Naive thymus-derived CD4-positive, alpha-beta T cell (primary cell): Measurements from ENCODE around the gene SLC1A7. TPM values are rescaled to one million over a fixed set of nuclear protein-coding genes. Genes with fewer than 3 reads are reported as not detected.
A peak's percentile ranks its signal among the peaks of the same experiment; 100 is the strongest.

Source experiments
- ATAC-seq: fragments of 150-1000 bp; cut with Tn5 transposase; 2 replicates; pipeline ENCODE4 v1.10.0; 2021; ENCODE audit warnings: mild to moderate bottlenecking, moderate library complexity
- CTCF ChIA-PET: fragments of 350-600 bp; sonication (Branson Sonifier 250); formaldehyde crosslinking; loops from one replicate; lab custom pipeline; 2021; ENCODE audit warnings: antibody characterized with exemption; lab: Charles Lee
- POLR2A ChIA-PET: fragments of 350-600 bp; sonication (Branson Sonifier 250); formaldehyde crosslinking; loops from one replicate; lab custom pipeline; 2021; ENCODE audit warnings: antibody characterized with exemption, inconsistent platforms; lab: Charles Lee
- DNase-seq, 9 donors: peaks; one replicate each; pipeline versions ENCODE4 v3.0.0 to v3.0.0-alpha.2; 2020 to 2022; ENCODE audit warnings: mixed read lengths in 1 of 9
- H3K27ac ChIP-seq: one replicate; pipeline ENCODE4 v1.7.0; 2013; ENCODE audit warnings: mild to moderate bottlenecking, low read depth, low read length, moderate library complexity
- H3K27me3 ChIP-seq, 2 donors: one replicate each; pipeline ENCODE4 v1.7.0; 2013; ENCODE audit warnings: low read length in 2 of 2, mild to moderate bottlenecking in 2 of 2, moderate library complexity in 2 of 2; ENCODE audit not compliant: control insufficient read depth in 2 of 2, insufficient read depth in 2 of 2
- H3K36me3 ChIP-seq, 3 experiments: 1 replicate in 2 of 3; 2 replicates in 1 of 3; pipeline ENCODE4 v1.7.0; 2013; ENCODE audit warnings: low read length in 3 of 3, mild to moderate bottlenecking in 3 of 3, moderate library complexity in 1 of 3; ENCODE audit not compliant: insufficient read depth in 3 of 3, control insufficient read depth in 2 of 3
- H3K4me1 ChIP-seq, 2 donors: one replicate each; pipeline ENCODE4 v1.7.0; 2013; ENCODE audit warnings: low read length in 2 of 2, mild to moderate bottlenecking in 2 of 2, moderate library complexity in 1 of 2; ENCODE audit not compliant: control insufficient read depth in 2 of 2, insufficient read depth in 2 of 2
- H3K4me3 ChIP-seq: 2 replicates; pipeline ENCODE4 v1.7.0; 2013; ENCODE audit warnings: mild to moderate bottlenecking, low read length
- H3K9me3 ChIP-seq, 3 experiments: 1 replicate in 2 of 3; 2 replicates in 1 of 3; pipeline ENCODE4 v1.7.0; 2013; ENCODE audit warnings: low read length in 3 of 3; ENCODE audit not compliant: control insufficient read depth in 2 of 3
- H3K27ac Mint-ChIP-seq, 9 donors: one replicate each; pipeline ENCODE4 v1.8.0; 2020 to 2022; ENCODE audit warnings: mixed read lengths in 9 of 9, mild to moderate bottlenecking in 8 of 9, moderate library complexity in 5 of 9, inconsistent platforms in 2 of 9
- H3K27me3 Mint-ChIP-seq, 5 donors: one replicate each; pipeline ENCODE4 v1.8.0; 2021 to 2022; ENCODE audit warnings: mixed read lengths in 5 of 5, mild to moderate bottlenecking in 1 of 5
- H3K36me3 Mint-ChIP-seq, 5 donors: one replicate each; pipeline ENCODE4 v1.8.0; 2020 to 2022; ENCODE audit warnings: mixed read lengths in 5 of 5, mild to moderate bottlenecking in 3 of 5, inconsistent platforms in 1 of 5
- H3K4me1 Mint-ChIP-seq, 7 donors: one replicate each; pipeline ENCODE4 v1.8.0; 2020 to 2022; ENCODE audit warnings: mixed read lengths in 7 of 7, mild to moderate bottlenecking in 3 of 7, inconsistent platforms in 1 of 7
- H3K4me3 Mint-ChIP-seq, 10 donors: one replicate each; pipeline ENCODE4 v1.8.0; 2020 to 2022; ENCODE audit warnings: mild to moderate bottlenecking in 10 of 10, mixed read lengths in 10 of 10, moderate library complexity in 6 of 10, inconsistent platforms in 2 of 10
- H3K9me3 Mint-ChIP-seq, 11 donors: one replicate each; pipeline ENCODE4 v1.8.0; 2020 to 2022; ENCODE audit warnings: mixed read lengths in 11 of 11, mild to moderate bottlenecking in 4 of 11, inconsistent platforms in 1 of 11, moderate library complexity in 1 of 11
- intact Hi-C, 2 donors: fragments of 100-400 bp; cut with micrococcal nuclease; formaldehyde crosslinking; loops; one replicate each; pipeline ENCODE4 v1.15.1; 2023
- polyA plus RNA-seq, 2 donors: library from polyadenylated mRNA; unstranded; fragments of 300-500 nt; fragmentation: Illumina TruSeq; gene quantifications; one replicate each; pipeline ENCODE4 v1.2.3, GENCODE V29; 2021
- total RNA-seq, 6 experiments: library from RNA in 5 of 6; stranded (reverse) in 5 of 6; gene quantifications; 1 replicate in 5 of 6; 2 replicates in 1 of 6; pipeline ENCODE4 v1.2.3 and lab custom pipeline; 2021 to 2026

The SLC1A7 gene
- total and polyA plus RNA-seq, 7 experiments from 2014 or later = 0.16 to 1.8 TPM; not detected in 5

GRCh38 chr1:53126495-53126894 lies 15.9 kb downstream of the SLC1A7 start:
- Histone ChIP-seq H3K4me3 (no peak overlapping the region), H3K27ac (no peak overlapping the region), H3K27me3 (no peaks in the 10 kb centered on the region), H3K36me3 (no peaks in the 10 kb centered on the region), H3K9me3 (no peaks in the 10 kb centered on the region), H3K4me1 (peaks cover 0 to 5% of the 10 kb centered on the region in 2 donors)
- CTCF ChIA-PET = no interaction called here
- POLR2A ChIA-PET = no interaction called here
- Mint-ChIP-seq H3K36me3 (no peaks in the 10 kb centered on the region), H3K27ac (no peak overlapping the region), H3K4me1 (peaks cover 0 to 7% (median 0%) of the 10 kb centered on the region in 7 donors), H3K27me3 (peaks cover 0 to under 1% (median 0%) of the 10 kb centered on the region in 5 donors), H3K4me3 (no peak overlapping the region), H3K9me3 (no peaks in the 10 kb centered on the region)
- no peak for ATAC-seq
- intact Hi-C loops = no loop called here
- DNase-seq = no peak

GRCh38 chr1:53125623-53126360 lies 16.6 kb downstream of the SLC1A7 start:
- Histone ChIP-seq H3K36me3 (no peaks in the 10 kb centered on the region), H3K27me3 (no peaks in the 10 kb centered on the region), H3K4me3 (no peak overlapping the region), H3K4me1 (peaks cover 0 to 5% of the 10 kb centered on the region in 2 donors), H3K9me3 (no peaks in the 10 kb centered on the region), H3K27ac (no peak overlapping the region)
- ATAC-seq (no peak), DNase-seq (no peak)
- peak overlapping the region in 1 of 9 donors; percentile 27 for H3K27ac Mint-ChIP-seq
- ChIA-PET CTCF (no interaction called here), POLR2A (no interaction called here)
- peaks cover 0 to 7% (median 0%) of the 10 kb centered on the region in 5 donors for H3K27me3 Mint-ChIP-seq
- no peaks in the 10 kb centered on the region for H3K36me3 Mint-ChIP-seq
- peaks cover 0 to 7% (median 0%) of the 10 kb centered on the region in 7 donors for H3K4me1 Mint-ChIP-seq
- intact Hi-C loops = no loop called here
- H3K4me3 Mint-ChIP-seq = no peak overlapping the region
- H3K9me3 Mint-ChIP-seq = no peaks in the 10 kb centered on the region

GRCh38 chr1:53125122-53125521 lies 17.3 kb downstream of the SLC1A7 start:
- Histone ChIP-seq H3K4me1 (peaks cover 0 to 5% of the 10 kb centered on the region in 2 donors), H3K36me3 (no peaks in the 10 kb centered on the region), H3K4me3 (no peak overlapping the region), H3K9me3 (no peaks in the 10 kb centered on the region), H3K27ac (no peak overlapping the region), H3K27me3 (no peaks in the 10 kb centered on the region)
- ChIA-PET POLR2A (no interaction called here), CTCF (no interaction called here)
- peaks cover 0 to 7% (median 0%) of the 10 kb centered on the region in 7 donors for H3K4me1 Mint-ChIP-seq
- no peak overlapping the region for H3K4me3 Mint-ChIP-seq
- no peak overlapping the region for H3K27ac Mint-ChIP-seq
- no peaks in the 10 kb centered on the region for H3K9me3 Mint-ChIP-seq
- peaks cover 0 to 13% (median 0%) of the 10 kb centered on the region in 5 donors for H3K27me3 Mint-ChIP-seq
- intact Hi-C loops = no loop called here
- no peaks in the 10 kb centered on the region for H3K36me3 Mint-ChIP-seq
- ATAC-seq (no peak), DNase-seq (no peak)

GRCh38 chr1:53123453-53124140 lies 18.8 kb downstream of the SLC1A7 start:
- Histone ChIP-seq H3K27me3 (no peaks in the 10 kb centered on the region), H3K4me1 (peaks cover 0 to 5% of the 10 kb centered on the region in 2 donors), H3K4me3 (no peak overlapping the region), H3K9me3 (no peaks in the 10 kb centered on the region), H3K36me3 (no peaks in the 10 kb centered on the region), H3K27ac (no peak overlapping the region)
- POLR2A ChIA-PET = no interaction called here
- Mint-ChIP-seq H3K4me3 (no peak overlapping the region), H3K27me3 (peaks cover 0 to 13% (median 0%) of the 10 kb centered on the region in 5 donors), H3K27ac (no peak overlapping the region), H3K36me3 (no peaks in the 10 kb centered on the region), H3K9me3 (no peaks in the 10 kb centered on the region), H3K4me1 (peaks cover 0 to 3% (median 0%) of the 10 kb centered on the region in 7 donors)
- no peak for ATAC-seq
- no peak for DNase-seq
- intact Hi-C loops = no loop called here
- CTCF ChIA-PET = interaction anchor here (0.5 kb wide), 1 partner anchor 1261 kb away, joined by 3 read pairs; no protein-coding TSS in a partner anchor

- ChIA-PET CTCF (no interaction called here), POLR2A (no interaction called here)
- ATAC-seq (no peak), DNase-seq (no peak)
- no peaks in the 10 kb centered on the region for H3K36me3 Mint-ChIP-seq
- no peaks in the 10 kb centered on the region for H3K27me3 ChIP-seq
- H3K27ac ChIP-seq = no peak overlapping the region
- H3K36me3 ChIP-seq = no peaks in the 10 kb centered on the region
- H3K27me3 Mint-ChIP-seq = peaks cover 0 to 13% (median 0%) of the 10 kb centered on the region in 5 donors
- no peaks in the 10 kb centered on the region for H3K4me1 ChIP-seq
- intact Hi-C loops = no loop called here
- H3K4me1 Mint-ChIP-seq = peaks cover 0 to 3% (median 0%) of the 10 kb centered on the region in 7 donors
- H3K9me3 Mint-ChIP-seq = no peaks in the 10 kb centered on the region
- no peak overlapping the region for H3K4me3 ChIP-seq
- no peak overlapping the region for H3K27ac Mint-ChIP-seq
- no peak overlapping the region for H3K4me3 Mint-ChIP-seq
- no peaks in the 10 kb centered on the region for H3K9me3 ChIP-seq
Measured at GRCh38 chr1:53122961-53123413, 19.5 kb downstream of the SLC1A7 start.

- no peak for DNase-seq
Measured at GRCh38 chr1:53122201-53122885, 20.1 kb downstream of the SLC1A7 start.

More at GRCh38 chr1:53122201-53122885, 20.1 kb downstream of the SLC1A7 start:
- Mint-ChIP-seq H3K4me3 (no peak overlapping the region), H3K9me3 (no peaks in the 10 kb centered on the region), H3K27ac (no peak overlapping the region), H3K36me3 (no peaks in the 10 kb centered on the region), H3K4me1 (peaks cover 0 to 3% (median 0%) of the 10 kb centered on the region in 7 donors), H3K27me3 (peaks cover 0 to 13% (median 0%) of the 10 kb centered on the region in 5 donors)
- CTCF ChIA-PET = interaction anchor here (1.0 kb wide), 1 partner anchor 101 kb away, joined by 3 read pairs; no protein-coding TSS in a partner anchor
- no peak overlapping the region for H3K27ac ChIP-seq
- H3K27me3 ChIP-seq = no peaks in the 10 kb centered on the region
- H3K36me3 ChIP-seq = no peaks in the 10 kb centered on the region
- no peak for ATAC-seq
- POLR2A ChIA-PET = no interaction called here
- no peaks in the 10 kb centered on the region for H3K4me1 ChIP-seq
- H3K4me3 ChIP-seq = no peak overlapping the region
- no peaks in the 10 kb centered on the region for H3K9me3 ChIP-seq
- intact Hi-C loops = no loop called here
